Esophagus squamous epithelium (tissue), 5 donors: ENCODE measurements around the gene ZFYVE28. TPM values are rescaled to one million over a fixed set of nuclear protein-coding genes. Genes with fewer than 3 reads are reported as not detected.

ENCODE experiments used
- DNase-seq: peaks from one replicate; lab custom pipeline; 2025; lab: John Stamatoyannopoulos, UW
- H3K27ac ChIP-seq, 4 donors: fragments of 200-600 bp; sonication (generic); one replicate each; pipeline ENCODE4 v1.5.1; 2016 to 2019; ENCODE audit warnings: mild to moderate bottlenecking in 1 of 4
- H3K27me3 ChIP-seq, 4 donors: fragments of 200-600 bp; sonication (generic); 1 replicate in 3 of 4; 2 replicates in 1 of 4; pipeline versions ENCODE4 v1.5.1 to v1.6.0; 2017 to 2021; ENCODE audit warnings: antibody characterized with exemption in 1 of 4
- H3K36me3 ChIP-seq, 3 donors: fragments of 200-600 bp; sonication (generic); one replicate each; pipeline ENCODE4 v1.5.1; 2016 to 2019
- H3K4me1 ChIP-seq, 3 donors: fragments of 200-600 bp; sonication (generic); one replicate each; pipeline ENCODE4 v1.5.1; 2017 to 2019
- H3K4me3 ChIP-seq, 4 donors: fragments of 200-600 bp; sonication (generic); 1 replicate in 3 of 4; 2 replicates in 1 of 4; pipeline ENCODE4 v1.5.1; 2016 to 2019; ENCODE audit warnings: mild to moderate bottlenecking in 2 of 4, moderate library complexity in 1 of 4
- H3K9me3 ChIP-seq, 3 donors: fragments of 200-600 bp; sonication (generic); one replicate each; pipeline ENCODE4 v1.5.1; 2016 to 2019
- POLR2A ChIP-seq, 4 donors: fragments of 450-650 bp; IDR thresholded peaks; one replicate each; pipeline ENCODE4 v1.6.1; 2017; ENCODE audit warnings: antibody characterized with exemption in 4 of 4, mild to moderate bottlenecking in 4 of 4, moderate library complexity in 3 of 4
- WGBS, 2 donors: methylation state at CpG; one replicate each; pipeline ENCODE4 v1.1.5; 2018; 5-methylcytosine and 5-hydroxymethylcytosine counted together
- intact Hi-C: fragments of 100-400 bp; cut with DNase I; formaldehyde crosslinking; loops from one replicate; pipeline ENCODE4 v1.15.0; 2022
- total RNA-seq, 4 donors: library from RNA; depleted of rRNA; stranded (reverse); fragments of >200 nt; gene quantifications; one replicate each; pipeline ENCODE4 v1.1.0, GENCODE V29; 2016
- TF ChIP-seq, protein P1 (sequence below), 6 experiments: fragments of 450-650 bp in 4 of 6; fragments of 200-600 bp in 2 of 6; sonication (generic) in 2 of 6; IDR thresholded peaks; one replicate each; pipeline ENCODE4 v1.5.1; 2016 to 2019; ENCODE audit warnings: antibody characterized with exemption in 6 of 6, mild to moderate bottlenecking in 4 of 6, moderate library complexity in 4 of 6
- donor health status: DM: yes; HTN: yes; CAD: no.

Gene ZFYVE28
- total RNA-seq, 4 donors from 2014 or later, result 5.1 to 8.5 (median 8.2) TPM

DNA sequence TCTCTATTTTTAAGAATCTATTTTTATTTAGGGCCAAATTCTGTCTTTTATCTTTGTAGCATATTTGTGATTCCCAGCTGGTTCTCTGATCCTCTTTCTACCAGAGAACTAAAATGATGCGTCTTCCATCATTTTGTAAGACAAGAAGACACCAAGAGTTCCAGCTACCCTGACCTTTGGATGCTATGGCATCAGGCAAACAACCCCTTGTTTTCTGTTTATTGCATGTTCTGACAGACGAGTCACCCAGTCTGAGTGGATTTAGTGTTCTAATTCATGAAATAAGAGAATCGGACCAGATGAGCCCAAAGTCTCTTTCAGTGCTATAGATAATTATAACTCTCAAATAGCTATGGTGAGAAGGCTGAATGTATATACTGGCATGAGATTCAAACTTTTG is 69.7 kb downstream of the ZFYVE28 start:
- Histone ChIP-seq H3K36me3 (no peaks in the 10 kb centered on the region), H3K27me3 (no peaks in the 10 kb centered on the region), H3K27ac (no peak overlapping the region), H3K4me3 (no peak overlapping the region), H3K4me1 (peaks cover 0 to 6% (median 0%) of the 10 kb centered on the region in 3 donors), H3K9me3 (no peaks in the 10 kb centered on the region)
- 67 to 85% methylated on average over 3 of the region's 3 CpGs for WGBS, 2 donors
- no peak for TF ChIP-seq POLR2A (IDR thresholded peaks at IDR 0.05)
- TF ChIP-seq, protein P1, sequence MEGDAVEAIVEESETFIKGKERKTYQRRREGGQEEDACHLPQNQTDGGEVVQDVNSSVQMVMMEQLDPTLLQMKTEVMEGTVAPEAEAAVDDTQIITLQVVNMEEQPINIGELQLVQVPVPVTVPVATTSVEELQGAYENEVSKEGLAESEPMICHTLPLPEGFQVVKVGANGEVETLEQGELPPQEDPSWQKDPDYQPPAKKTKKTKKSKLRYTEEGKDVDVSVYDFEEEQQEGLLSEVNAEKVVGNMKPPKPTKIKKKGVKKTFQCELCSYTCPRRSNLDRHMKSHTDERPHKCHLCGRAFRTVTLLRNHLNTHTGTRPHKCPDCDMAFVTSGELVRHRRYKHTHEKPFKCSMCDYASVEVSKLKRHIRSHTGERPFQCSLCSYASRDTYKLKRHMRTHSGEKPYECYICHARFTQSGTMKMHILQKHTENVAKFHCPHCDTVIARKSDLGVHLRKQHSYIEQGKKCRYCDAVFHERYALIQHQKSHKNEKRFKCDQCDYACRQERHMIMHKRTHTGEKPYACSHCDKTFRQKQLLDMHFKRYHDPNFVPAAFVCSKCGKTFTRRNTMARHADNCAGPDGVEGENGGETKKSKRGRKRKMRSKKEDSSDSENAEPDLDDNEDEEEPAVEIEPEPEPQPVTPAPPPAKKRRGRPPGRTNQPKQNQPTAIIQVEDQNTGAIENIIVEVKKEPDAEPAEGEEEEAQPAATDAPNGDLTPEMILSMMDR (IDR thresholded peaks at IDR 0.05), result no peak
- DNase-seq, result no peak
- intact Hi-C loops, result no loop called here

DNA sequence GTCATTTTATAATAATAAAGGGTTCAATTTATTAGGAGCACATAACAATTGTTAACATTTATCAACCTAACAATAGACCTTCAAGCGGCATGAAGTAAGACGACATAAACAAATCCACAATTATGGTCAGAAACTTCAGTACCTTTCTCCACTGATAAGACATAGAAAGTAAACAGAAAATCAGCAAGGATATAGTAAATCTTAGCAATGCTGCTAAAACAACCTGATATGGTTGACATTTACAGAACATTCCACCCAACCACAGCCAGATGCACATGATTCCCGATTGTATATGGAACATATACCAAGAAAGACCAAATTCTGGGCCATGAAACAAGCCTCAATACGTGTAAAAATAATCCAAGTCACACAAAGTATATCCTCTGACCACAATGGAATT is 71.3 kb downstream of the ZFYVE28 start:
- no peaks in the 10 kb centered on the region for H3K27me3 ChIP-seq
- 67 to 80% methylated on average over 4 of the region's 4 CpGs for WGBS, 2 donors
- no peaks in the 10 kb centered on the region for H3K4me1 ChIP-seq
- H3K36me3 ChIP-seq, result no peaks in the 10 kb centered on the region
- no peak overlapping the region for H3K4me3 ChIP-seq
- H3K27ac ChIP-seq, result no peak overlapping the region
- DNase-seq, result no peak
- no peak for TF ChIP-seq POLR2A (IDR thresholded peaks at IDR 0.05)
- TF ChIP-seq, protein P1 (IDR thresholded peaks at IDR 0.05), result no peak
- intact Hi-C loops, result no loop called here
- H3K9me3 ChIP-seq, result no peaks in the 10 kb centered on the region

DNA sequence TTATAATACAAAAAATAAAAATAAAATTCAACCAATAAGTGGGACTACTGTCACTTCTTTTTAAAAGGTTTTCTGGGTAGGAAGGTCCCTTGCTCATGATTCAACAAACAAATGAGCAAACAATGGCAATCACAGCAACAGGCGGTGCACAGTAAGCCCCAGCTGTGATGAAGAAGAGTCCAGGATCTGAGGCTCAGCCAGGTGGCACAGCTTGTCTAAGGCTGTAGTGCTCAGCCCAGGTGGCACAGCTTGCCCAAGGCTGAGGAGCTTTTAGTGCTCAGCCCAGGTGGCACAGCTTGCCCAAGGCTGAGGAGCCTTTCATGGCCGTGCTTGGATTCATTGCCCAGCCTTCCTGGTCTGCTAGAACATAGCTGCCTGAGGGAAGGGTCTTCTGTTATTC is 75.0 kb downstream of the ZFYVE28 start:
- Histone ChIP-seq H3K27me3 (no peaks in the 10 kb centered on the region), H3K27ac (no peak overlapping the region), H3K4me3 (no peak overlapping the region), H3K9me3 (no peaks in the 10 kb centered on the region), H3K4me1 (no peaks in the 10 kb centered on the region), H3K36me3 (peaks cover 0 to 13% (median 0%) of the 10 kb centered on the region in 3 donors)
- intact Hi-C loops, result no loop called here
- WGBS, 2 donors, result 81 to 100% methylated on average over 1 to 2 of the region's 2 CpGs
- DNase-seq, result no peak
- TF ChIP-seq, protein P1 (IDR thresholded peaks at IDR 0.05), result no peak
- no peak for TF ChIP-seq POLR2A (IDR thresholded peaks at IDR 0.05)

DNA sequence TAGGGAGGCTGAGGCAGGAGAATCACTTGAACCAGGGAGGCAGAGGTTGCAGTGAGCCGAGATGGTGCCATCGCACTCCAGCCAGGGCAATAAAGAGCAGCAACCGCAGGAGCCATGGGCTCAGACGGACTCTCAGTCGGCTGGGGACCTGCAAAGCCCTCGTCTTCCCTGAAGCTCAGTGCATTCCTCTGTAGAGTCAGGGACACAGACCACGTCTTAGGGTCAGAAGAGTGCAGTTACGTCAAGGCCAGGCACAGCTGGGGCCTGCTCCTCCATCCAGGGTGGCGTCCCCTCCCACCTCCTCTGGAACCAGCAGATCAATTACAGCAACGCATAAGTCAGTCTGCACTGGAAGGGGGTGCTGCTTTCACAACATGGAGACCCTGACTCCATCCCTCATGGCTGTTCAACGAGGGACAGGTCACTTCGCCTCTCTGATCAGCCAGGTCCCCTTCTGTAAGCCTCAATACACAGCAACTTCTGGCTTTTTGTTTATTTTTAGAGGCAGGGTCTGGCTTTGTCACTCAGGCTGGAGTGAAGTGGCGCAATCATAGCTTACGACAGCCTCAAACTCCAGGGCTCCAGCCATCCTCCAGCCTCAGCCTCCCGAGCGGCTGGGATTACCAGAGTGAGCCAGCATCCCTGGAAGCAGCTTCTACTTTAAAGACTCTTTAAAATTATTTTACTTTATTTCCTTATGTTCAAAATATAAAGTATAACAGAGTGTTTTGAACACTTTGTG is 76.4 kb downstream of the ZFYVE28 start:
- WGBS, 2 donors, result 88 to 95% methylated on average over 9 to 10 of the region's 16 CpGs
- intact Hi-C loops, result no loop called here
- TF ChIP-seq, protein P1 (IDR thresholded peaks at IDR 0.05), result no peak
- TF ChIP-seq POLR2A (IDR thresholded peaks at IDR 0.05), result no peak
- Histone ChIP-seq H3K36me3 (peaks cover 0 to 27% (median 0%) of the 10 kb centered on the region in 3 donors), H3K4me3 (no peak overlapping the region), H3K9me3 (no peaks in the 10 kb centered on the region), H3K27me3 (no peaks in the 10 kb centered on the region), H3K4me1 (no peaks in the 10 kb centered on the region), H3K27ac (no peak overlapping the region)
- DNase-seq, result no peak

DNA sequence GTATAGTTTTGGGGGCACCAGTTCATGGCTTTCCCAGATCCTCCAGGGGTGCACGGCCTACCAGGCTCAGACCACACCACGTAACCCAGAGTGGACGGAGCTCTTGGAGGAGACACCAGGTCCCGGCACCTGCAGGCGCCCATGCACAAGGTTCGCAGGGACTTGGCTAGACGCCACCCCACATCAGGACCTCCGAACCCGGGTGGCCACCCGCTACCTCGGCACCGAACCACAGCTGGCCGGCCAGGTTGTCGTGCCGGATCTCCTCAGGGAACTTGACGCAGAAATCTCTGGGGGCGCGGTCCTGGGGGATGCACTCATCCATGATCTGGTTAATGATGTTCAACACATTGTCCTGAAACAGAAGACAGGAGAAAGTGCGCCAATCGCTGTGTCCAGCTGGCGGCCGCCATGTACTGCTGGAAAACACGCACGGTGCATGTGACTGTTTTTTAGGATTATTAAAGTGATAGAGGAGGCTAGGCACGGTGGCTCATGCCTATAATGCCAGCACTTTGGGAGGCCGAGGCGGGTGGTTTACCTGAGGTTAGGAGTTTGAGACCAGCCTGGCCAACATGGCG is 77.1 kb downstream of the ZFYVE28 start:
- H3K4me1 ChIP-seq, result no peaks in the 10 kb centered on the region
- intact Hi-C loops, result no loop called here
- H3K27me3 ChIP-seq, result no peaks in the 10 kb centered on the region
- H3K9me3 ChIP-seq, result no peaks in the 10 kb centered on the region
- DNase-seq, result no peak
- WGBS, 2 donors, result 96 to 97% methylated on average over 14 to 24 of the region's 28 CpGs
- no peak overlapping the region for H3K27ac ChIP-seq
- TF ChIP-seq, protein P1 (IDR thresholded peaks at IDR 0.05), result no peak
- H3K4me3 ChIP-seq, result no peak overlapping the region
- H3K36me3 ChIP-seq, result peaks cover 0 to 32% (median 0%) of the 10 kb centered on the region in 3 donors
